ENCODE measurements around the gene LTB.
"Not testable (repeated sequence)": the region's sequence is repeated elsewhere in the genome, so short reads cannot be mapped to it uniquely, and the experiment has no call there.

Gene LTB

DNA sequence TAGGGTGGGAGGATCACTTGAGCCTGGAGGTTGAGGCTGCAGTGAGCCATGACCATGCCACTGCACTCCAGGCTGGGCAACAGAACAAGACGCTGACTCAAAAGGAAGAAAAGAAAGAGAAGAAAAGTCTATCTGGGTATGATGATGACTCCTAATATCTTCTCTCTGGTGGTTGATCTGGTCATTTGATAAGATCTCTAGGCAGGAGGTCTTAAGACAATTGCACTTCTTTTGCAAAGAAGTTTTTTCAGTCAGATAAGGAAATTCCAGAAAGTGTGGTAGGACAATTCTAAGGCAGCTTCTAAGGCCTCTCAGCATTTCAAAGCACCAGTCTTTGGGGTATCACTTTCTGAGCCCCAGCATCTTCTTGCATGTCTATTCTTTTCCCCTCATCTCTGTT lies 25.1 kb upstream of the LTB start:
- no peak for DNase-seq (ENCODE audit: low spot score)

DNA sequence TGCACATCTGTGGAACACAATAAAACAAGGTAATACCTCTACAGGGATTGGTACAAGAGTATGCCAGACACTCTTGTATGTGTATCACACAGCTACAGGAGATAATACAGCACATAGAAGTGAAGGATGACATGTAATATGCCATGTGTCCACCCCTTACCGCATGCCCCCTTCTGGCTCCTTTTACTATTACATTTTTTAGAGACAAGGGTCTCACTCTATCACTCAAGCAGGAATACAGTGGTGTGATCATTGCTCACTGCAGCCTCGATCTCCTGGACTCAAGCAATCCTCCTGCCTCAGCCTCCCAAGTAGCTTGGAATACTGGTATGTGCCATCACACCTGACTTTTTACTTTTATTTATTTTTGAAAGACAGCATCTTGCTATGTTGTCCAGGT lies 14.8 kb upstream of the LTB start:
- peak; percentile 54 for DNase-seq (ENCODE audit: low spot score)

DNA sequence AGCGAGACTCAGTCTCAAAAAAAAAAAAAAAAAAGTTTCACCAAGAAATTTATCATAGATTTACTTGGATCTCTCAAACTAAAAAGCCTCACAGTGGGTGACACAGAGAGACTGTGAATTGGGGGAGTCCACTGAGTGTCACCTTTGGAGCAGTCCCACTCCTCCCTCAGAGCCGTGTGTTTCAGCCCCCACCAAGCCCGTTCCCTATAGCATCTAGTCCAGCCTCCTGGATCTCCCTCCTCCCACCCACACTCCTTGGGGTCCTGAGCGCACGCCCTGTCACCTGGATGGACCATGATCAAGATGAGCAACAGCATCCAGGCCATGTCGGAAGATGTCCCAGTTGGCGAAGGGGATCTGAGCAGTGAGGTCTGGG lies 10.2 kb upstream of the LTB start:
- no peak for DNase-seq (ENCODE audit: low spot score)

DNA sequence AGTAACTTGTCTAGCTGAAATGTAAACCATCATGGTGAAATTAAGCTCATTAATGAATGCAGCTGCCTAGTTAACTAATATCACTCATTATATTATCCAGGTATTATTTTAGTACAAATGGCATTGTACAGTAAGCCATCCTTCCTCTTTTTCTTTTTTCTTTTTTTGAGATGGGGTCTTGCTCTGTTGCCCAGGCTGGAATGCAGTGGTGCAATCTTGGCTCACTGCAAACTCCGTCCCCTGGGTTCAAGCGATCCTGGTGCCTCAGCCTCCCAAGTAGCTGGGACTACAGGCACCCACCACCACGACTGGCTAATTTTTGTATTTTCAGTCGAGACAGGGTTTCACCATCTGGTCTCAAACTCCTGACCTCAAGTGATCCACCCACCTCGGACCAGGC lies 8.5 kb upstream of the LTB start:
- DNase-seq (ENCODE audit: low spot score): not testable (repeated sequence)

DNA sequence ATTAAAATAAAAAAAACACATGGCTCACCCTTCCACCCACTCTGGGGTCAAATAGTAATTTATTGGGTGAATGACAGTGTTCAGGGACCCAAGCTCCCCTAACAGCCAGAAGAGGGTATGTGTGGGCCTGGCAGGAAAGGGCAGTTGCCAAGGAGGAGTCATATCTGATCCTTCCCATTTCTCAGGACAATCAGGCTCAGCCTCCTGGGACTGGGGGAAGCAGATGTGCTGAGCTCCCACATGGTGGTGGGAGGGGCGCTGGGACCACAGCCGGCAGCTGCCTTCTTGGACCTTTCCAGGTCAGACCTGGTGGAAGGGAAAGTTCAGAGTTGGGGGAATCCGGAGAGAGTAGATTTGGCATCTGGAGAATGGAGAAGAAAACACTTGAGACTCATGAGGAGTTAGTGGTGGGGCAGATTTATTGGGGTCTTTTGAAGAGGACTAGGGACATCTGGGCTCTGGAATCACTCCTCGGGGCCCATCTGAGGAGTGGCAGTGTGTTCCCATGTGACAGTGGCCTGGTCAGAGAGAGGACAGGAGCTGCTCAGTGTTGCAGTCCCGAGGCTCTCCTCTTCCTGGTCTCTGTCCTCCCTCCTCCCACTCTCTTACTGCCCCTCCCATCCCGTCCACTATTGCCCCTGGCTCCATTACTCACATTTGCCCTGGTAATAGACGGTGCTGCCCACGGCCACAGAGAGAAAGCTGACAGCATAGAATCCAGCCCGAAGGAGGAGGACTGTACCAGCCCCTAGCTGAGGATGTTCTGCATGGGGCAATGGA lies 6.8 kb upstream of the LTB start:
- DNase-seq (ENCODE audit: low spot score): no peak

DNA sequence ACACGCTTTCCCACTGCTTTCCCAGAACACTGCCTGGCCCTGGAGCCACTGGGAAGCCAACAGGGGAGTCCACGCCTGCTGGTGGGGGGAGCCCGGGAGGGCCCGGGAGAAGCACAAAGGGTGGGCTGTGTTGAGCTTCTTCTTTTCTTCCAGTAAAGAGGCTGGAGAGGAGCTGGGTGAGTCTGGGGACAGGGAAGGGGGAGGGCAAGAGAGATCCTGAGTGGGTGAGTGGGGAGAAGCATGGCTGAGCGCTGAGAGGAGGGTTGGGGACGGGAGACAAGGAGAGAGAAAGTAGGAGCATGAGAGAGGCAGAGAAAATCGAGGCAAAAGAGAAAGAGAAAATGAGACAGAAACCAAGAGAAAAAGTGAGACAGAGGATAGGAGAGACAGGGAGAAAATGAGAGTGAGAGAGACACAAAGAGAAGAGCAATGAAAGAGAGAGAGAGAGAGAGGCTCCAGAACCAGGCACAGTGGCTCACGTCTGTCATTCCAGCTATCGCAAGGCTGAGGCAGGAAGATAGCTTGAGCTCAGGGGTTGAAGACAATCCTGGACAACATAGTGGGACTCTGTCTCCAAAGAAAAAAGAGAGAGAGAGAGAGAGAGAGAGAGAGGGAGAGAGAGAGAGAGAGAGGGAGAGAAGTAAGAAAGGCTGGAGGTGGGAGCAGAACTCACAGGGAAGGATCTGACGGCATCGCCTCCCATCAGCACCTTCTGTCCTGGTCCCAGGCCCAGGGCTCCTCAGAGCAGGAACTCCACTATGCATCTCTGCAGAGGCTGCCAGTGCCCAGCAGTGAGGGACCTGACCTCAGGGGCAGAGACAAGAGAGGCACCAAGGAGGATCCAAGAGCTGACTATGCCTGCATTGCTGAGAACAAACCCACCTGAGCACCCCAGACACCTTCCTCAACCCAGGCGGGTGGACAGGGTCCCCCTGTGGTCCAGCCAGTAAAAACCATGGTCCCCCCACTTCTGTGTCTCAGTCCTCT lies 5.9 kb upstream of the LTB start:
- no peak for DNase-seq (ENCODE audit: low spot score)

DNA sequence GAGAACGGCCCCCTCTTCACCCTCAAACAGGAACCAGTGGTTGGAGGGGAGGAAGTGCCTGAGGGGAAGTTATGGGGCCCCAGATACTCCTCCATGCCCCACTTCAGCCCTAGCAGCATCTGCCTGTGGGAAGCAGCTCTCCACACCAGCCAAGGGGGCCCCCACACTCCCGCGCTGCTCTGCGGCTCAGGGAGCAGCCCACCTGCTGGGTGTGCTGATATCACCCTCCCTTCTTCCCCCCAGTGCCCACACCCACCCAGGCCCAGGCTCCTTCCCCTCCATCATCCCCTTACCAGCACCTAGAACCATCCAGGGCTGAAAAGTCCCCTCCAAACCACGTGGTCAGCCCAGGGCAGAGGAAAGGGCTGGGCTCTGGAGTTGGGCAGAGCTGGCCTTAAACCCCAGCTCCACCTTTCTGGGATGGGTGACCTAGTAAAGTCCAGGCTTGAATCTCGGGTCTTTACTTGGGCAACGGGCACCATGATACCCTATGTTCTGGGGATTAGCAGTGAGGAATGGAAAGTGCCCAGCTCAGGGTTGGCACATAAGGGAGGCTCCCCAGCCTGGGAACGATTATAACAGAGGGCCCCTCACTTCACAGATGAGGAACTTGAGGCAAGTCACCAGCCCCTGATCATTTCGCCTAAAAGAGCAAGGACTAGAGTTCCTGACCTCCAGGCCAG lies 4.5 kb upstream of the LTB start:
- no peak for DNase-seq (ENCODE audit: low spot score)

DNA sequence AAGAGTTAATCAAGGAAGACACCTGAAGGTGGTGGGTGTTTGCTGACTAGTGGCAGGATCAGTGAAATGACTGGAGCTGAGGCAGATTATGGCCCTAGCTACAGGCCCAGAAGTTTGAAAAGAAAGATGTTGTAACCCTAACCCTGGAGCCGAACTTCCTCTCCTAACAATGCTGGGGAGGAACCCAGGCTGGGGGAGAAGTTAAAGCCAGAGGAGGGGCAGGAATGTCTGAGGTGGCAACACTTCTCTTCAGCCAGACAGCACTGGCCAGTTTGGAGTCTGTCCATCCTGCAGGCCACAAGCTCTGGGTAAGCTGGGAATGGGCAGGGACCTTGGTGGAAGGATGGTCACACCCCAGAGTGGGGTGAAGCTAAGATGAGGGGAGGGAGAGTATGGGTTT lies 3.8 kb upstream of the LTB start, which contains the start of gene LST1:
Gene LST1 (plus strand): TSS at position 270 of the 400 bp plus-strand sequence. CDS start 1,023 bp downstream, outside the sequence.
- no peak for DNase-seq (ENCODE audit: low spot score)

DNA sequence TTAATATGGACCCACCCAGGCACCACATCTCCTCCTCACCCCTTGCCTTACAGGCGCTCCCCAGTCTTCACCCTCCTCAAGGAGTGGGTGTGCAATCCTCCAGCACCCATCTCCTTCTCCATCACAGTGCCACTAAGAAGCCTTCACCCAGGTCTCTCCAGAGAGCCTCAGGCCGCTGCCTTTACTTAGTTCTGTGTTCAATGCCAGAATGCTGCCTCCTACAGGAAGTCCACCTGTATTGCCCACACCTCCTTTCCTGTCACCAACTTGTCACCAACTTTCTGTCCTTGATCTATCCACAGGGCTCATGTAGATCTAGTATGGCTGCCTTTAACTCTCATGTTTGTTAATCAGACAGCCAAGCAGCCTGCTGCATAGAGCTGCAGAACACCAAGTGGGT lies 3.3 kb upstream of the LTB start:
- peak; percentile 43 for DNase-seq (ENCODE audit: low spot score)

DNA sequence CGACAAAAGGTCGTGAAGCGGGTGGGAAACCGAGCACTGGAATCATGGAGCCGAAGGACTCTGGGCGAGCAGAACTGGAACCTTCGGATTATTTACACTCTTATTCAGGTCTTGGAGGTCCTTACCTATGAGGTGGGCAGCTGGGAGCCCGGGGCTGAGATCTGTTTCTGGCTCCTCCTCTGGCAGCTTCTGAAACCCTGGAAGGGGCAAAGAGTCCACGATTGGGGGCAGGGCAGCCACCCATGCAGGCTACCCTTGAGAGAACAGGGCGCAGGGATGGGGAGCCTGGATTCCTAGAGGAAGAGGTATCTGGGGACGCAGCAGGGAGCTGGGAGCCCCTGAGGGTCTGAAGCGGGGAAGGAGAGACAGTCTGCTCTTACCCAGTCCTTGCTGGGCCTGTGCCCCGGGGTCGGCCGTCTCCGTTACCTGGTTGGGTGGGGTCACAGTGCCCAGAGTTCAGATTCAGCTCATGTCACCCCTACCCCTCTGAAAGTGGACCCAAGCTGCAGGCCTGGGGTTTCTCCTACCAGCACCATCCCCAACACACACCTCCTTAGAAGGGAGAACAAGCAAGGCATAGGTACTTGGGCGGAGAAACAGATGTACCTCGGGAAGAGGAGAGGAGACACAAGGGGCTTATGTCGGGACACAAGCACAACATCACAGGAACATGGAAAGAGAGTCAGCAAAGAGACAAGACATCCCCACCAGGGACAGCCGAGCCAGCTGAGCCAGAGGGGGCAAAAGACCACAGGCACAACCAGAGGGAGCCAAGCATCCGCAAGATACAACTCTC lies 592 bp downstream of the LTB start:
- peak; percentile 27 for DNase-seq (ENCODE audit: low spot score)

DNA sequence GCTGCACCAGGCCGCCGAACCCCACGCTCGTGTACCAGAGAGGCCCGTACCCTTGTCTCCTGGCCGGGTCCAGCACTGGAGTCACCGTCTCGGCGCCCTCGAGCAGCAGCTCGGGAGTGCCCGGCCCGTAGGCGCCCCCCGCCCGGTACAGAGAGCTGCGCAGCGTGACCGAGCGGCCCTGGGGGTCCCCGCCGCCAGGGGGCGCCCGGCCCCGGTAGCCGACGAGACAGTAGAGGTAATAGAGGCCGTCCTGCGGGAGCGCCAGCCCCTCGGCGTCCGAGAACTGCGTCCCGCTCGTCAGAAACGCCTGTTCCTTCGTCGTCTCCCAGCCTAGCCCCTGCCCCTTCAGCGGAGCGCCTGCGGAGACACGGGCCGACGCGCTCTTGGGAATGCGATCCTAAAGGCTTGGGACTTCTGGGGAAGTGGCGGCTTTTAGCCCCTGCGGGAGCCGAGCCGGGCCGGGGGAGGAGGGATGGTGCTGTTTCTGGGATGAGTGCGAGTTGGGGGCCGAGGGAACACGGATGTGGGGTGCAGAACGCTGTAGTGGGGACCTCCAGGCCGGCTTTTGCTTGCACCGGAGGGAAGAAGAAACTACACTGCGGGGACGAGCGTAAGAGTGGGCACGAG lies 1.3 kb downstream of the LTB start:
- peak; percentile 81 for DNase-seq (ENCODE audit: low spot score)

DNA sequence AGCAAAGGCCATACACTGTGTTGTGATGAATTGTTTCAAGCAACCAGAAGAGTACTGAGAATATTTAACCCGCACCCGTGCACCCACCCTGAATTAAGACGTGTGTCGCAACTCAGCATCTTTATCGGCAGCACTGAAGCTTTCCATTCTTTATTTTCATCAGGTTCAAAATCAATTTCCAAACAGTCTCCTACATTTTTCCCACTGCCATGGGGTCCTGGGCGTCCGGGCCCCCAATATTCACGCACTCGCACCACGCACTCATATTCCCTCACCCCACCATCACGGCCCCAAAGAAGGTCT lies 1.8 kb downstream of the LTB start:
- peak; percentile 3 for DNase-seq (ENCODE audit: low spot score)

DNA sequence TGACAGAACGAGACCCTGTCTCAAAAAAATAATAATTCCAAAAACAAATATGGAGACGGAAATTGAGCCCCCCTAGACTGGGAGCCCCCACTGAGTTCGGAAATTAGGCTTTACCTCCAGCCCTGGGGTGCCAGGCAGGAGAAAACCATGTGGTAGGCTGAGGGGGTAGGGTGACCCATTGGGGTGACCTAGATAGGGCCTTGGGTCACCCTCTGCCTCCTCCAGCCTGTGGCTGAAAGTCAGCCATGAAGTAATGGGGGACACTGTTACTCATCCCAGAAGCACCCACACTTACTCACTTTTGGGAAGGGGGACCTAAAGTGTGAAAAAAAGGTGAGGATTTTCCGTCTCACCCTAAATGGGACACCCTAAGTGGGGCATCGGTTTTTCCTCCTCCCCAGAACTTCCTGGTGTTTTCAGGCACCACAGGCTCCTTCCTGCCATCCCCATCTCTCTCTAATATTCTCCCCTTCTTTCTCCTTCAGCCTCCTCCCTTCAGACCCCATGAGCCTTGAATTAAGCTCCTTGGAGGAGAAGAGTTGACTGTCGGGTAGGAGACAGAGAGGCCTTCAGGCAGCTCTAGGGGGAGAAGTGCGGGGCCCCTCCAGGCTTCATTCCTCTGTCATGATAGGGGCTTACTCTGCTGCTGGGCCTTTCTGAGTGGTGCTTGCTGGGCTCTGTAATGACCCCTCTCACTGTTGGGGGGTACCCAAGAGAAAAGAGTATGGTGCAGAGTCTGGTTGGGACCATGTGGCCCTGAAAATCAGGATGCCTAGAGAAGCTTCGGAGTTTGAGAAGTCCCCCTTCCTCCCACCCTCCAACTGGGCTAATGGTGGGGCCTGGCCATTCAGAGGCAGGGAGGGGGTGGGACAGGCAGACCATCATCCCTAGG lies 2.4 kb downstream of the LTB start:
- DNase-seq (ENCODE audit: low spot score): peak; percentile 9

DNA sequence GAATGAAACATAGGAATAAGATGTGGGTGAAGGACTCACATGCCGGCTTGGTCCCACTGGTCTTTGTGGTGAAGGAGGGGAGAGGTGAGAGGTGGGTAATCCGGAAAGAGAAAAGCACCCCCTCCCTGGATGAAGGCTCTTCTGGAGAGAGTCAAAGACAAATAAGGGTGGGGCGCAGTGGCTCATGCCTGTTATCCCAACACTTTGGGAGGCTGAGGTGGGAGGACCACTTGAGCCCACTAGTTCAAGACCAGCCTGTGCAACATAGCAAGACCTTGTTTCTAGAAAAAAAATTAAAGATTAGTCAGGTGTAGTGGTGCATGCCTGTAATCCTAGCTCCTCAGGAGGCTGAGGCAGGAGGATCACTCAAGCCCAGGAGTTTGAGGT lies 3.1 kb downstream of the LTB start:
- peak; percentile 46 for DNase-seq (ENCODE audit: low spot score)

DNA sequence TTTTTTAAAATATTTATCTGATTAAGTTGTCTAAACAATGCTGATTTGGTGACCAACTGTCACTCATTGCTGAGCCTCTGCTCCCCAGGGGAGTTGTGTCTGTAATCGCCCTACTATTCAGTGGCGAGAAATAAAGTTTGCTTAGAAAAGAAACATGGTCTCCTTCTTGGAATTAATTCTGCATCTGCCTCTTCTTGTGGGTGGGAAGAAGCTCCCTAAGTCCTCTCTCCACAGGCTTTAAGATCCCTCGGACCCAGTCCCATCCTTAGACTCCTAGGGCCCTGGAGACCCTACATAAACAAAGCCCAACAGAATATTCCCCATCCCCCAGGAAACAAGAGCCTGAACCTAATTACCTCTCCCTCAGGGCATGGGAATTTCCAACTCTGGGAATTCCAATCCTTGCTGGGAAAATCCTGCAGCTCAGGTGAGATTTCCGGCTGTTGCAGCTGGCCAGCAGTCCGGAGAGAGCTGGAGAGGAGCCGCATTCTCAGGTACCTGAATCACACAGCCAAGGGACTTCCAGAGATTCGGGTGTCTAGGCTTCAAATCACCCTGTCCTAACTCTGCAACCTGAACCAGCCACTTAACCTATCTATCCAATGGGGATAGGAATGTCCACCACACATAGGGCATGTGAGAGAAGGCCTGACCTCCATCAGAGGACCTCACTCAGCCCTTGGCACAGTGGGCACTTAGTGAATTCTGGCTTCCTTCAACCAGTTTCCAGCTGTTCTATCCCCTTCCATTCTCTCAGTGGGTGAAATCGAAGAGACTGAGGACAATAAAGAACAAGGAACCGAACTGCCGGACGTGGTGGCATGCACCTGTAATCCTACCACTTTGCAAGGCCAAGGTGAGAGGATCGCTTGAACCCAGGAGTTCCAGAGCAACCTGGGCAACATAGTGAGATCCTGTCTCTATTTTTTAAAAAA lies 3.8 kb downstream of the LTB start:
- peak; percentile 97 for DNase-seq (ENCODE audit: low spot score)

DNA sequence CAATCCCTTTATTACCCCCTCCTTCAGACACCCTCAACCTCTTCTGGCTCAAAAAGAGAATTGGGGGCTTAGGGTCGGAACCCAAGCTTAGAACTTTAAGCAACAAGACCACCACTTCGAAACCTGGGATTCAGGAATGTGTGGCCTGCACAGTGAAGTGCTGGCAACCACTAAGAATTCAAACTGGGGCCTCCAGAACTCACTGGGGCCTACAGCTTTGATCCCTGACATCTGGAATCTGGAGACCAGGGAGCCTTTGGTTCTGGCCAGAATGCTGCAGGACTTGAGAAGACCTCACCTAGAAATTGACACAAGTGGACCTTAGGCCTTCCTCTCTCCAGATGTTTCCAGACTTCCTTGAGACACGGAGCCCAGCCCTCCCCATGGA lies 4.7 kb downstream of the LTB start:
- DNase-seq (ENCODE audit: low spot score): peak; percentile 7

DNA sequence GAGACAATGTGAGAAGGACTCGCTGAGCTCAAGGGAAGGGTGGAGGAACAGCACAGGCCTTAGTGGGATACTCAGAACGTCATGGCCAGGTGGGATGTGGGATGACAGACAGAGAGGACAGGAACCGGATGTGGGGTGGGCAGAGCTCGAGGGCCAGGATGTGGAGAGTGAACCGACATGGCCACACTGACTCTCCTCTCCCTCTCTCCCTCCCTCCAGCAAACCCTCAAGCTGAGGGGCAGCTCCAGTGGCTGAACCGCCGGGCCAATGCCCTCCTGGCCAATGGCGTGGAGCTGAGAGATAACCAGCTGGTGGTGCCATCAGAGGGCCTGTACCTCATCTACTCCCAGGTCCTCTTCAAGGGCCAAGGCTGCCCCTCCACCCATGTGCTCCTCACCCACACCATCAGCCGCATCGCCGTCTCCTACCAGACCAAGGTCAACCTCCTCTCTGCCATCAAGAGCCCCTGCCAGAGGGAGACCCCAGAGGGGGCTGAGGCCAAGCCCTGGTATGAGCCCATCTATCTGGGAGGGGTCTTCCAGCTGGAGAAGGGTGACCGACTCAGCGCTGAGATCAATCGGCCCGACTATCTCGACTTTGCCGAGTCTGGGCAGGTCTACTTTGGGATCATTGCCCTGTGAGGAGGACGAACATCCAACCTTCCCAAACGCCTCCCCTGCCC lies 5.2 kb downstream of the LTB start:
- peak; percentile 8 for DNase-seq (ENCODE audit: low spot score)

DNA sequence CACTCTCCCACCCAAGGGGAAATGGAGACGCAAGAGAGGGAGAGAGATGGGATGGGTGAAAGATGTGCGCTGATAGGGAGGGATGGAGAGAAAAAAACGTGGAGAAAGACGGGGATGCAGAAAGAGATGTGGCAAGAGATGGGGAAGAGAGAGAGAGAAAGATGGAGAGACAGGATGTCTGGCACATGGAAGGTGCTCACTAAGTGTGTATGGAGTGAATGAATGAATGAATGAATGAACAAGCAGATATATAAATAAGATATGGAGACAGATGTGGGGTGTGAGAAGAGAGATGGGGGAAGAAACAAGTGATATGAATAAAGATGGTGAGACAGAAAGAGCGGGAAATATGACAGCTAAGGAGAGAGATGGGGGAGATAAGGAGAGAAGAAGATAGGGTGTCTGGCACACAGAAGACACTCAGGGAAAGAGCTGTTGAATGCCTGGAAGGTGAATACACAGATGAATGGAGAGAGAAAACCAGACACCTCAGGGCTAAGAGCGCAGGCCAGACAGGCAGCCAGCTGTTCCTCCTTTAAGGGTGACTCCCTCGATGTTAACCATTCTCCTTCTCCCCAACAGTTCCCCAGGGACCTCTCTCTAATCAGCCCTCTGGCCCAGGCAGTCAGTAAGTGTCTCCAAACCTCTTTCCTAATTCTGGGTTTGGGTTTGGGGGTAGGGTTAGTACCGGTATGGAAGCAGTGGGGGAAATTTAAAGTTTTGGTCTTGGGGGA lies 6.1 kb downstream of the LTB start:
- peak; percentile 7 for DNase-seq (ENCODE audit: low spot score)
